Neural crest cell (in vitro differentiated cells): ENCODE data around the gene TRAFD1. TPM values are rescaled to one million over a fixed set of nuclear protein-coding genes. Genes with fewer than 3 reads are reported as not detected.
"Not testable (repeated sequence)": the region's sequence is repeated elsewhere in the genome, so short reads cannot be mapped to it uniquely, and the experiment has no call there.

Experiments
- DNase-seq: peaks from one replicate; pipeline ENCODE4 v3.0.0; 2021; ENCODE audit warnings: low read depth, mixed read lengths, low spot score
- H3K27ac Mint-ChIP-seq: one replicate; pipeline ENCODE4 v1.8.0; 2021; ENCODE audit warnings: mild to moderate bottlenecking, mixed read lengths; ENCODE audit not compliant: unreplicated experiment
- H3K27me3 Mint-ChIP-seq: 2 replicates; pipeline ENCODE4 v1.8.0; 2021; ENCODE audit warnings: low read depth, mild to moderate bottlenecking, mixed read lengths
- H3K36me3 Mint-ChIP-seq: 2 replicates; pipeline ENCODE4 v1.8.0; 2021; ENCODE audit warnings: low read depth, mild to moderate bottlenecking, mixed read lengths
- H3K4me1 Mint-ChIP-seq: 2 replicates; pipeline ENCODE4 v1.8.0; 2021; ENCODE audit warnings: mixed read lengths
- H3K4me3 Mint-ChIP-seq: one replicate; pipeline ENCODE4 v1.8.0; 2021; ENCODE audit warnings: mild to moderate bottlenecking, mixed read lengths
- H3K9me3 Mint-ChIP-seq: 2 replicates; pipeline ENCODE4 v1.8.0; 2021; ENCODE audit warnings: mixed read lengths
- total RNA-seq: library from RNA; stranded (reverse); gene quantifications from 2 replicates; pipeline ENCODE4 v1.2.1, GENCODE V29; 2021
- TF ChIP-seq, protein P1 (sequence below): fragments of 200-600 bp; sonication (generic); conservative IDR thresholded peaks from 2 replicates; pipeline ENCODE4 v1.5.0; 2021; ENCODE audit warnings: antibody characterized with exemption, mild to moderate bottlenecking

TRAFD1 gene
- total RNA-seq, 1 donor from 2014 or later, result 44.2 TPM

DNA sequence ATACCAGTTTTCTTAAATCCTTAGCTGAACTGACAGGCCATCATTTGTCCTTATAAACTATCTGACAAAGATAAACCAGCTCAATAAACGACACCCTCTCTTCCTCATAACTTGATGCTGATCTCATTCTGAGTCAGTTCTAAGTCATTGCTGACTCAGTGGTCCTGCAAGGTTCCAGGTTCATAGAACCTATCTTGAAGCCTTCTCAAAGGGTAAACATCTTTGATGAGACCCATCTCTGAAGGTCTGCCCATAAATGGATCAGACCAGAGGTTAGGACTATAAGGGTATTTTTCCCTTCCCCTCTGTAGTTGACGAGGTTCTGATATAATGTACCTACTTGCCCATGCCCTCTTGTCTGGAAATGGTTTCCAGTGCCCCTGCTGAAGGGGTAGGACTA is 28.7 kb upstream of the TRAFD1 start:
- no peaks in the 10 kb centered on the region for H3K9me3 Mint-ChIP-seq
- H3K4me1 Mint-ChIP-seq, result peaks cover 3% of the 10 kb centered on the region
- TF ChIP-seq, protein P1, sequence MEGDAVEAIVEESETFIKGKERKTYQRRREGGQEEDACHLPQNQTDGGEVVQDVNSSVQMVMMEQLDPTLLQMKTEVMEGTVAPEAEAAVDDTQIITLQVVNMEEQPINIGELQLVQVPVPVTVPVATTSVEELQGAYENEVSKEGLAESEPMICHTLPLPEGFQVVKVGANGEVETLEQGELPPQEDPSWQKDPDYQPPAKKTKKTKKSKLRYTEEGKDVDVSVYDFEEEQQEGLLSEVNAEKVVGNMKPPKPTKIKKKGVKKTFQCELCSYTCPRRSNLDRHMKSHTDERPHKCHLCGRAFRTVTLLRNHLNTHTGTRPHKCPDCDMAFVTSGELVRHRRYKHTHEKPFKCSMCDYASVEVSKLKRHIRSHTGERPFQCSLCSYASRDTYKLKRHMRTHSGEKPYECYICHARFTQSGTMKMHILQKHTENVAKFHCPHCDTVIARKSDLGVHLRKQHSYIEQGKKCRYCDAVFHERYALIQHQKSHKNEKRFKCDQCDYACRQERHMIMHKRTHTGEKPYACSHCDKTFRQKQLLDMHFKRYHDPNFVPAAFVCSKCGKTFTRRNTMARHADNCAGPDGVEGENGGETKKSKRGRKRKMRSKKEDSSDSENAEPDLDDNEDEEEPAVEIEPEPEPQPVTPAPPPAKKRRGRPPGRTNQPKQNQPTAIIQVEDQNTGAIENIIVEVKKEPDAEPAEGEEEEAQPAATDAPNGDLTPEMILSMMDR, result no peak
- no peaks in the 10 kb centered on the region for H3K27me3 Mint-ChIP-seq
- H3K36me3 Mint-ChIP-seq, result peaks cover 8% of the 10 kb centered on the region
- H3K4me3 Mint-ChIP-seq, result no peak overlapping the region
- no peak overlapping the region for H3K27ac Mint-ChIP-seq
- DNase-seq, result no peak

DNA sequence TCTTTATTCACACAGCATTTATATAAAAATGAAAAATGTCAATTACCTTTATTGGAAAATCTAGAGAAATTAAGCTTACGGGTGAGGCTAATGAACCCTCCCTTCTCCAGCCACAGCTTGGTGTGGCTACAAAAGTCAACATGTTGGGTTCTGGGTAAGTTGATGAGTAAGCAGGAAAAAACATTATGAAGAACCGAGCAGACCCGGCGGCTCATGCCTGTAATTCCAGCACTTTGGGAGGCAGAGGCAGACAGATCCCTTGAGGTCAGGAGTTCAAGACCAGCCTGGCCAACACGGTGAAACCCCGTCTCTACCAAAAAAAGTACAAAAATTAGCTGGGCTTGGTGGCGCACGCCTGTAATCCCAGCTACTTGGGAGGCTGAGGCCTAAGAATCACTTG is 27.7 kb upstream of the TRAFD1 start:
- H3K27me3 Mint-ChIP-seq, result no peaks in the 10 kb centered on the region
- TF ChIP-seq, protein P1, result no peak
- H3K4me3 Mint-ChIP-seq, result no peak overlapping the region
- no peak overlapping the region for H3K27ac Mint-ChIP-seq
- peaks cover 8% of the 10 kb centered on the region for H3K36me3 Mint-ChIP-seq
- H3K9me3 Mint-ChIP-seq, result no peaks in the 10 kb centered on the region
- no peak for DNase-seq
- peaks cover 3% of the 10 kb centered on the region for H3K4me1 Mint-ChIP-seq

DNA sequence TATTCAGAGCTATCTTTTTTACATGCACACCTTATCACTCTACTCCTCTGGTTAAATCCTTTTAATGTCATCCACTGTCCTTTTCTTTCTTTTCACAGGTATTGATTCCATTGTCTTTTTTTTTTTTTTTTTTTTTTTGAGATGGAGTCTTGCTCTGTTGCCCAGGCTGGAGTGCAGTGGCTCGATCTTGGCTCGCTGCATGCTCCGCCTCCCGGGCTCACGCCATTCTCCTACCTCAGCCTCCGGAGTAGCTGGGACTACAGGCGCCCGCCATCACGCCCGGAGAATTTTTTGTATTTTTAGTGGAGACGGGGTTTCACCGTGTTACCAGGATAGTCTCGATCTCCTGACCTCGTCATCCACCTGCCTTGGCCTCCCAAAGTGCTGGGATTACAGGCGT is 24.9 kb upstream of the TRAFD1 start:
- peaks cover 16% of the 10 kb centered on the region for H3K4me1 Mint-ChIP-seq
- not testable (repeated sequence) for H3K4me3 Mint-ChIP-seq, H3K27ac Mint-ChIP-seq, H3K27me3 Mint-ChIP-seq, H3K36me3 Mint-ChIP-seq, DNase-seq, H3K9me3 Mint-ChIP-seq

DNA sequence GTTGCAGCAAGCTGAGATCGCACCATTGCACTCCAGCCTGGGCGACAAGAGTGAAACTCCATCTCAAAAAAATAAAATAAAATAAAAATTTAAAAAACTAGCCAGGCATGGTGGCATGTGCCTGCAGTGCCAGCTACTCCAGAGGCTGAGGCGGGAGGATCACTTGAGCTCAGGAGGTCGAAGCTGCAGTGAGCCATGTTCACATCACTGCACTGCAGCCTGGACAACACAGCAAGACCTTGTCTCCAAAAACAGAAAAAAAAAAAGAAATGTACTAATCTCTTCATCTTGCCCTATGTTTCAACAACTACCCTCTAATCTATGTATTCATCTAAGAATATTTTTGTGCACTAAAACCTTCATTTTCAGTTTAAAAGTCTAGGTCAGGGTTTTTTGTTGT is 23.2 kb upstream of the TRAFD1 start:
- Mint-ChIP-seq H3K27ac (no peak overlapping the region), H3K9me3 (no peaks in the 10 kb centered on the region), H3K27me3 (no peaks in the 10 kb centered on the region), H3K36me3 (peaks cover 8% of the 10 kb centered on the region), H3K4me1 (peaks cover 29% of the 10 kb centered on the region), H3K4me3 (no peak overlapping the region)
- TF ChIP-seq, protein P1, result no peak
- no peak for DNase-seq

DNA sequence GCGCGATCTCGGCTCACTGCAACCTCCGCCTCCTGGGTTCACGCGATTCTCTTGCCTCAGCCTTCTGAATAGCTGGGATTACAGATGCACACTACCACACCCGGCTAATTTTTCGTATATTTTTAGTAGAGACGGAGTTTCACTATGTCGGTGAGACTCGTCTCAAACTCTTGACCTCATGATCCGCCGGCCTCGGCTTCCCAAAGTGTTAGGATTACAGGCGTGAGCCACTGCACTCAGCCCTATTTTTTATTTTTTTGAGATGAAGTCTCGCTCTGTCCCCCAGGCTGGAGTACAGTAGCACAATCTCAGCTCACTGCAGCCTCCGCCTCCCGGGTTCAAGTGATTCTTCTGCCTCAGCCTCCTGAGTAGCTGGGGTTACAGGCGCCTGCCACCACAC is 22.6 kb upstream of the TRAFD1 start:
- peaks cover 36% of the 10 kb centered on the region for H3K4me1 Mint-ChIP-seq
- H3K9me3 Mint-ChIP-seq, H3K4me3 Mint-ChIP-seq, H3K27me3 Mint-ChIP-seq, DNase-seq, H3K36me3 Mint-ChIP-seq, H3K27ac Mint-ChIP-seq: not testable (repeated sequence)

DNA sequence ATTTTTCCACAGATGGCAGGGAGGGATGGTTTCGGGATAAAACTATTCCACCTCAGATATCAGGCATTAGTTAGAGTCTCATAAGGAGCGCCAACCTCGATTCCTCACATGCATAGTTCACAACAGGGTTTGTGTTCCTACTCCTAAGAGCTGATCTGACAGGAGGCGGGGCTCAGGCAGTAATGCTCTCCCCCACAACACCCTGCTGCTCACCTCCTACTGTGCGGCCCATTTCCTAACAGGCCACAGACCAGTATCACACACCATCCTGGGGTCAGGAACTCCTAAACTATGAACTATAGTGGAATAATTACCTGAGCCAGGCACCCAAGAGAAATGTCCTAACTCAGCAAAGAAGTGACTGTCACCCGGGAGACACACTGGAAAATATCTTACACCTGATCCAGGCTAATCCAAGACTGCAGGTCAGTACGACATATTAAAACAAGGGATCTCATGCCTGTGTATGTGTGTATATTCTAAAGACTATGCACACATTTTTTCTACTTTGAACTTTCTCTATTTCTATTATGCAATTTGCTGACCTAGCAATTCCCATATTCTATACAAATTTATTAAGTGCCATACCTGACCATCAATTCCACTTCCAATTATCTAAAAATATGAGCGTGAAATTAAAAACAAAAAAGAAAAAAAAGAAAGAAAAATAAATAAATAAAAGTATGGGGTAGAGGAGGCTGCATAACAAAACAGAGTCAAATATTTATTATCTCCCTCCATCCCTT is 21.4 kb upstream of the TRAFD1 start:
- Mint-ChIP-seq H3K4me3 (peak overlapping the region; percentile 35), H3K27me3 (no peaks in the 10 kb centered on the region), H3K27ac (no peak overlapping the region), H3K4me1 (peaks cover 38% of the 10 kb centered on the region), H3K9me3 (no peaks in the 10 kb centered on the region), H3K36me3 (peaks cover 4% of the 10 kb centered on the region)
- TF ChIP-seq, protein P1, result no peak
- DNase-seq, result no peak
